GM18505 (cell line): ENCODE data around the gene PRKCH.

ENCODE experiments used
- ATAC-seq: cut with Tn5 transposase; IDR thresholded peaks from one replicate; pipeline ENCODE4 v1.9.1; 2021; ENCODE audit not compliant: unreplicated experiment
- POLR2A ChIP-seq: IDR thresholded peaks from 4 replicates; pipeline ENCODE4 v1.6.1; 2011; ENCODE audit warnings: borderline replicate concordance; ENCODE audit not compliant: insufficient read depth, insufficient read length; ENCODE audit errors: extremely low read depth

The PRKCH gene

GRCh38 chr14:61466249-61466904, 145.0 kb downstream of the PRKCH start:
- no peak for TF ChIP-seq POLR2A
- no peak for ATAC-seq

GRCh38 chr14:61466905-61467280, 145.5 kb downstream of the PRKCH start:
- TF ChIP-seq POLR2A = no peak
- ATAC-seq = no peak

GRCh38 chr14:61467296-61467695, 145.9 kb downstream of the PRKCH start:
- no peak for TF ChIP-seq POLR2A

GRCh38 chr14:61468063-61468825, 146.9 kb downstream of the PRKCH start:
- no peak for ATAC-seq
- no peak for TF ChIP-seq POLR2A

More at GRCh38 chr14:61467296-61467695, 145.9 kb downstream of the PRKCH start:
- ATAC-seq = no peak

- no peak for TF ChIP-seq POLR2A
- ATAC-seq = no peak
Observed at GRCh38 chr14:61469781-61470180, 148.4 kb downstream of the PRKCH start.

- ATAC-seq = no peak
- no peak for TF ChIP-seq POLR2A
Observed at GRCh38 chr14:61470261-61470960, 149.0 kb downstream of the PRKCH start.

GRCh38 chr14:61470961-61471293, 149.5 kb downstream of the PRKCH start:
- no peak for ATAC-seq
- no peak for TF ChIP-seq POLR2A

GRCh38 chr14:61471297-61472005, 150.1 kb downstream of the PRKCH start:
- TF ChIP-seq POLR2A = no peak
- no peak for ATAC-seq

GRCh38 chr14:61472011-61472672, 150.8 kb downstream of the PRKCH start:
- no peak for ATAC-seq
- TF ChIP-seq POLR2A = no peak

- no peak for TF ChIP-seq POLR2A
- no peak for ATAC-seq
Observed at GRCh38 chr14:61472801-61473376, 151.5 kb downstream of the PRKCH start.

GRCh38 chr14:61474015-61474414, 152.6 kb downstream of the PRKCH start:
- ATAC-seq = no peak
- no peak for TF ChIP-seq POLR2A

- no peak for ATAC-seq
- no peak for TF ChIP-seq POLR2A
Observed at GRCh38 chr14:61474701-61475100, 153.3 kb downstream of the PRKCH start.

- TF ChIP-seq POLR2A = no peak
- no peak for ATAC-seq
Observed at GRCh38 chr14:61475316-61475715, 153.9 kb downstream of the PRKCH start.

GRCh38 chr14:61476105-61476753, 154.8 kb downstream of the PRKCH start:
- ATAC-seq = no peak
- no peak for TF ChIP-seq POLR2A
